Liver (tissue), 9 donors: ENCODE results near the gene HPCAL4. TPM values are rescaled to one million over a fixed set of nuclear protein-coding genes. Genes with fewer than 3 reads are reported as not detected.

Experiments
- DNase-seq: peaks from one replicate; pipeline ENCODE4 v3.0.0-alpha.2; 2017; ENCODE audit warnings: low spot score
- H3K27ac ChIP-seq, 2 donors: one replicate each; pipeline ENCODE4 v1.7.0; 2013; ENCODE audit warnings: inconsistent platforms in 2 of 2, low read length in 2 of 2, control low read depth in 1 of 2, low read depth in 1 of 2, mild to moderate bottlenecking in 1 of 2
- H3K27me3 ChIP-seq, 4 donors: one replicate each; pipeline versions ENCODE4 v1.6.1 to v1.7.0; 2013; ENCODE audit warnings: low read length in 3 of 4, inconsistent platforms in 1 of 4, mild to moderate bottlenecking in 1 of 4, moderate library complexity in 1 of 4; ENCODE audit not compliant: control insufficient read depth in 4 of 4, insufficient read depth in 4 of 4
- H3K36me3 ChIP-seq, 4 donors: one replicate each; pipeline versions ENCODE4 v1.6.1 to v1.7.0; 2013; ENCODE audit warnings: low read length in 3 of 4, mild to moderate bottlenecking in 3 of 4, low read depth in 1 of 4, moderate library complexity in 1 of 4; ENCODE audit not compliant: control insufficient read depth in 4 of 4, insufficient read depth in 3 of 4
- H3K4me1 ChIP-seq, 4 donors: one replicate each; pipeline versions ENCODE4 v1.6.1 to v1.7.0; 2013; ENCODE audit warnings: low read length in 3 of 4, mild to moderate bottlenecking in 3 of 4, moderate library complexity in 1 of 4; ENCODE audit not compliant: control insufficient read depth in 4 of 4, insufficient read depth in 4 of 4
- H3K4me3 ChIP-seq, 3 donors: one replicate each; pipeline versions ENCODE4 v1.6.1 to v1.7.0; 2013; ENCODE audit warnings: low read length in 3 of 3, control low read depth in 1 of 3, low read depth in 1 of 3, mild to moderate bottlenecking in 1 of 3
- H3K9ac ChIP-seq, 2 donors: one replicate each; pipeline ENCODE4 v1.7.0; 2013; ENCODE audit warnings: low read length in 2 of 2, mild to moderate bottlenecking in 2 of 2, moderate library complexity in 2 of 2, control low read depth in 1 of 2, low read depth in 1 of 2
- H3K9me3 ChIP-seq, 4 donors: one replicate each; pipeline versions ENCODE4 v1.6.1 to v1.7.0; 2013; ENCODE audit warnings: low read length in 3 of 4; ENCODE audit not compliant: control insufficient read depth in 4 of 4
- ATF3 ChIP-seq: IDR thresholded peaks from 2 replicates; pipeline ENCODE4 v1.6.1; 2016; ENCODE audit warnings: antibody characterized with exemption
- CTCF ChIP-seq: fragments of 150-350 bp; IDR thresholded peaks from 2 replicates; pipeline ENCODE4 v1.5.1; 2017; ENCODE audit warnings: improper control_type of control experiment, low read depth, low read length; ENCODE audit not compliant: missing input control
- EGR1 ChIP-seq, 2 donors: IDR thresholded peaks; 2 replicates each; pipeline ENCODE4 v1.6.1; 2016 to 2018; ENCODE audit warnings: antibody characterized with exemption in 2 of 2, low read depth in 2 of 2
- GABPA ChIP-seq, 2 donors: IDR thresholded peaks in 1 of 2; conservative IDR thresholded peaks in 1 of 2; 2 replicates each; pipeline ENCODE4 v1.6.1; 2016; ENCODE audit warnings: antibody characterized with exemption in 2 of 2, mild to moderate bottlenecking in 1 of 2, moderate library complexity in 1 of 2
- HNF4G ChIP-seq: IDR thresholded peaks from 2 replicates; pipeline ENCODE4 v1.6.1; 2016; ENCODE audit warnings: antibody characterized with exemption
- MAX ChIP-seq: IDR thresholded peaks from 2 replicates; pipeline ENCODE4 v1.6.1; 2016; ENCODE audit warnings: antibody characterized with exemption
- TAF1 ChIP-seq: conservative IDR thresholded peaks from 2 replicates; pipeline ENCODE4 v1.6.1; 2016; ENCODE audit warnings: antibody characterized with exemption, mild to moderate bottlenecking
- YY1 ChIP-seq: IDR thresholded peaks from 2 replicates; pipeline ENCODE4 v1.6.1; 2016; ENCODE audit warnings: antibody characterized with exemption, mild to moderate bottlenecking
- ZBTB33 ChIP-seq: IDR thresholded peaks from 2 replicates; pipeline ENCODE4 v1.6.1; 2016; ENCODE audit warnings: antibody characterized with exemption
- WGBS: extraction: QIAGEN DNeasy Blood & Tissue Kit; methylation state at CpG from one replicate; pipeline ENCODE4 v1.1.7; 2013; 5-methylcytosine and 5-hydroxymethylcytosine counted together
- polyA plus RNA-seq, 2 donors: library from polyadenylated mRNA; stranded (reverse) in 1 of 2; unstranded in 1 of 2; fragments of 200-250 nt in 1 of 2; fragments of >200 nt in 1 of 2; fragmentation: Nextera tagmentation in 1 of 2; extraction: Ambion mirVana in 1 of 2; gene quantifications; one replicate each; pipeline versions ENCODE4 v1.2.1 to v1.2.3, GENCODE V29; 2013 to 2015
- total RNA-seq, 2 donors: library from RNA; depleted of rRNA; stranded (reverse); fragments of >200 nt; gene quantifications; one replicate each; pipeline ENCODE4 v1.2.3, GENCODE V29; 2014
- donor health status: healthy.
- donor health status: healthy.
- donor health status: healthy.
- donor health status: healthy.
- donor health status: healthy.

The HPCAL4 gene
- total and polyA plus RNA-seq, 4 donors, result not detected

- Histone ChIP-seq H3K36me3 (no peaks in the 10 kb centered on the region), H3K4me1 (peaks cover 0 to 5% (median 0%) of the 10 kb centered on the region in 4 donors), H3K27ac (no peak overlapping the region), H3K4me3 (no peak overlapping the region), H3K9ac (no peak overlapping the region), H3K27me3 (no peaks in the 10 kb centered on the region), H3K9me3 (no peaks in the 10 kb centered on the region)
- WGBS, result 81% methylated on average over 3 of the region's 3 CpGs
- DNase-seq, result no peak
- TF ChIP-seq GABPA (IDR thresholded peaks at IDR 0.05 in 1 of 2, conservative IDR thresholded peaks at IDR 0.05 in 1 of 2) (no peak), EGR1 (IDR thresholded peaks at IDR 0.05; ENCODE audit: low read depth in 2 of 2) (no peak), MAX (no peak), YY1 (no peak)
Observed at GRCh38 chr1:39699419-39699818, 8.2 kb upstream of the HPCAL4 start.

- no peak overlapping the region for H3K27ac ChIP-seq
- no peak for DNase-seq
- H3K9ac ChIP-seq, result no peak overlapping the region
- no peaks in the 10 kb centered on the region for H3K36me3 ChIP-seq
- TF ChIP-seq ZBTB33, result no peak
- TF ChIP-seq ATF3, result no peak
- TF ChIP-seq TAF1, result no peak
- no peak for TF ChIP-seq YY1
- peaks cover 0 to 5% (median 0%) of the 10 kb centered on the region in 4 donors for H3K4me1 ChIP-seq
- H3K9me3 ChIP-seq, result no peaks in the 10 kb centered on the region
- no peak overlapping the region for H3K4me3 ChIP-seq
- 83% methylated on average over 4 of the region's 4 CpGs for WGBS
- H3K27me3 ChIP-seq, result no peaks in the 10 kb centered on the region
Observed at GRCh38 chr1:39698568-39698967, 7.3 kb upstream of the HPCAL4 start.

GRCh38 chr1:39696448-39696847 is 5.2 kb upstream of the HPCAL4 start:
- DNase-seq, result no peak
- Histone ChIP-seq H3K4me3 (no peak overlapping the region), H3K36me3 (no peaks in the 10 kb centered on the region), H3K27me3 (peaks cover 0 to 4% (median under 1%) of the 10 kb centered on the region in 4 donors), H3K4me1 (peaks cover 0 to 13% (median 6%) of the 10 kb centered on the region in 4 donors), H3K27ac (no peak overlapping the region), H3K9me3 (no peaks in the 10 kb centered on the region), H3K9ac (no peak overlapping the region)
- TF ChIP-seq EGR1 (IDR thresholded peaks at IDR 0.05; ENCODE audit: low read depth in 2 of 2) (no peak), CTCF (no peak)
- WGBS, result 57% methylated on average over 1 of the region's 1 CpG

- WGBS, result 10% methylated on average over 1 of the region's 1 CpG
- no peak overlapping the region for H3K4me3 ChIP-seq
- H3K9me3 ChIP-seq, result no peaks in the 10 kb centered on the region
- H3K27ac ChIP-seq, result no peak overlapping the region
- TF ChIP-seq ATF3 (no peak), MAX (no peak), HNF4G (no peak), ZBTB33 (no peak)
- no peak overlapping the region for H3K9ac ChIP-seq
- no peak for DNase-seq
- H3K27me3 ChIP-seq, result peaks cover 0 to 7% (median 2%) of the 10 kb centered on the region in 4 donors
- H3K4me1 ChIP-seq, result peaks cover 0 to 14% (median 10%) of the 10 kb centered on the region in 4 donors
- H3K36me3 ChIP-seq, result no peaks in the 10 kb centered on the region
Observed at GRCh38 chr1:39695016-39695415, 3.8 kb upstream of the HPCAL4 start.
